Left cardiac atrium (tissue), 4 donors: ENCODE data around the gene RBM18. TPM values are rescaled to one million over a fixed set of nuclear protein-coding genes. Genes with fewer than 3 reads are reported as not detected.

Experiments
- ATAC-seq, 2 donors: fragments of 200-7000 bp; cut with Tn5 transposase; one replicate each; pipeline ENCODE4 v1.9.1; 2020; ENCODE audit warnings: mild to moderate bottlenecking in 2 of 2, moderate library complexity in 2 of 2
- DNase-seq: peaks from one replicate; pipeline ENCODE4 v3.0.0-alpha.2; 2020
- intact Hi-C, 2 donors: fragments of 100-400 bp; cut with DNase I; formaldehyde crosslinking; loops; one replicate each; pipeline versions ENCODE4 v1.14.1 to v1.15.1; 2022 to 2023
- total RNA-seq, 2 donors: library from RNA; stranded (reverse); fragmentation: NEBNext Ultra II Directional; extraction: Animal tissue kit (Norgen Biotek cat#: 25700); gene quantifications; one replicate each; pipeline ENCODE4 v1.2.1, GENCODE V29; 2021
- donor health status: DM: no; HTN: yes; CAD: no.
- donor health status: DM: no; HTN: yes; CAD: no; lungs with severe emphysema.
- donor health status: DM: yes; HTN: yes; CAD: no.
- donor health status: Dilated cardiomyopathy.

Gene RBM18
- total RNA-seq, 2 donors from 2014 or later = 30.3 to 32.5 TPM

DNA sequence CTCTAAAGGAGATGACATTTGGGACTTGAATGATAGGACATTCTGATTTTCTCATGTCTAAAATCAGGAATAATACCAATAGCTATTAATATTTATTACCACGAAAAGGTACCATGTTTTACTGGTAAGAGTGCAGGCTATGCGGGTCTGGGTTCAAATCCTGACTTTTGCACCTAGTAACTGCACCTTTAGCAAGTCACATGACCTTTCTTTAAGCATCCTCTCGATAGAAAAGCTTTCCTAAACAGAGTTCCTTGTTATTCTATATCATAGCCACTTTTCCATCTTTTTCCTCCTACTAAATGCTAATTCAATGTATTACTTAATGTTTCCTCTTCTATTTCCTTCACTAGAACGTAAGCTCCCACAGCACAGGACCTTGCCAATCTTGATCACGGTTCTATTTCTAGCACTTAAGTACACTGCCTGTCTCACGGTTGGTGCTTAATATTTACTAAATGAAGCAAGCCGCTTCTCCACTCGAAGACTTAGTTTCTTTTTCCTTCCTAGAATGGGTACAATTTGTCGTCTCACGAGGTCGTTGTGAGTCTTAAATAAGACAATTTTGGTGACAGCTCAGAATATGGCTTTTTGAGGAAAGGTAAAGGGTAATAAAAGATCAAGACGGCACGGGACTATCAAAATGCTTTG lies 816 bp downstream of the RBM18 start:
- no peak for DNase-seq
- intact Hi-C loops = loop anchor here in 1 of 2 donors (10.0 kb wide), 2 partner anchors 51 to 109 kb away; partner anchors contain the start of genes MORN5 and NDUFA8
- ATAC-seq = peak in 1 of 2 donors; percentile 22

DNA sequence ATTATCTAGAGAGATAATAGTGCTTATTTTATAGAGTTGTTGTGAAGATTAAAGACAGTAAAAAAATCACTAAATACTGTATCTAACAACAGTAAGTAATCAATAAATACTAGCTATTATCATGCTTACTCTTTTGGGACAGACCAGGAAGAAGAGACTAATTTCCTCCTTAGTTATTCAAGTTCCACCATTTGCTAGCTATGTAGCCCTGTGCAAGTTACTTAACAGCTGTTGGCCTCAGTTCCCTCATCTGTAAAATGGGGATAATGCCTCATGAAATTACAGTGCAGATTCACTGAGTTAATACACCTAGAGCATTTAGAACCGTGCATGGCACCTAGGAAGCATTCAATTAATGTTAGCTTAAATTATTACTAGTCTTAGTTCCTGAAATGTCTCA lies 2.6 kb downstream of the RBM18 start:
- intact Hi-C loops = loop anchor here in 1 of 2 donors (10.0 kb wide), 2 partner anchors 53 to 107 kb away; partner anchors contain the start of genes MORN5 and NDUFA8
- ATAC-seq = no peak
- DNase-seq = no peak

DNA sequence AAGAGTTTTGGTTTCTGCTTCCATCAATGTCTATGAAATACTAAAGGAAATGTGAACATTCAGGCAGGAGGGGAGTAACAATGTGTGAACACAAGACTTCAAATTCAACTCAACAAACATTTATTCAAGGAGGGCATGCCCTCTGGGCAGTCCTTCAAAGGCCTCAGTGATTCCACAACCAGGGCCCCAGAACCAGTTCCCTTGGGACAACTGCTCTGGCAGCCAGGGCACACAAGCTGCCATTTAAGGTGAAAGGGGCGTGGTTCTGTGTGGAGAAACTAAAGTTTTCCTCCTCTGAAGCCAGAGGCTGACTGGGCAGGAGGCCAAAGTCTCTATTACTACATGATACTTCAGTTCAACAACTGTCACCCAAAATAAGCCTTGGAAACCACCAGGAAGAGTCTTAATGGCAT lies 3.2 kb downstream of the RBM18 start:
- peak; percentile 88 for DNase-seq
- ATAC-seq = peak; percentile 13 to 17

GRCh38 chr9:122258886-122259415 lies 5.7 kb downstream of the RBM18 start:
- ATAC-seq (no peak), DNase-seq (no peak)
- intact Hi-C loops = loop anchor here in 1 of 2 donors (10.0 kb wide), 1 partner anchor 134 kb away; no protein-coding TSS in a partner anchor

More for the DNA sequence above, 3.2 kb downstream of the RBM18 start:
- intact Hi-C loops = loop anchor here in 1 of 2 donors (10.0 kb wide), 2 partner anchors 53 to 107 kb away; partner anchors contain the start of genes MORN5 and NDUFA8

GRCh38 chr9:122256206-122256605 lies 8.4 kb downstream of the RBM18 start:
- DNase-seq (no peak), ATAC-seq (no peak)
- intact Hi-C loops = loop anchor here in 1 of 2 donors (10.0 kb wide), 1 partner anchor 131 kb away; no protein-coding TSS in a partner anchor

DNA sequence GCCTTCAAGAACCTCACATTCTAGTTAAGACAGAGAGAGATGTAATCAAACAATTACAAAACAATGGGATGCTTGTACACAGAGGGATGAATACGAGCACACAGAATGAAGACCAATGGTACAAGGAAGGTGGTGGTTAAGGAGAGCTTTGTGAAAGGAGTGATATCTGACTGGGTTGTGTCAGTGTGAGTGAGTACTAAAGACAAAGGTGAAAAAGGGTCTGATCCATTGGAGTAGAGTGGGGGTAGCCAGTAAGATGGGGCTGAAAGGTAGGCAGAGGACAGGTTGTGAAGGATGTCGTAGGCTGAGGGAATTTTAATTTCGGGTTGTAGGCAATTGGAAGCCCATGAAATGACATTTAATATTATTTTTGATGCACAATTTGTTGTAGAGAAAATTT lies 9.9 kb downstream of the RBM18 start:
- ATAC-seq = no peak
- intact Hi-C loops = loop anchor here in 1 of 2 donors (10.0 kb wide), 1 partner anchor 130 kb away; no protein-coding TSS in a partner anchor
- no peak for DNase-seq

- intact Hi-C loops = loop anchor here in 1 of 2 donors (10.0 kb wide), 1 partner anchor 128 kb away; no protein-coding TSS in a partner anchor
- DNase-seq (no peak), ATAC-seq (peak; percentile 50 to 53)
These were observed 11.8 kb downstream of the RBM18 start for GRCh38 chr9:122252796-122253195.

DNA sequence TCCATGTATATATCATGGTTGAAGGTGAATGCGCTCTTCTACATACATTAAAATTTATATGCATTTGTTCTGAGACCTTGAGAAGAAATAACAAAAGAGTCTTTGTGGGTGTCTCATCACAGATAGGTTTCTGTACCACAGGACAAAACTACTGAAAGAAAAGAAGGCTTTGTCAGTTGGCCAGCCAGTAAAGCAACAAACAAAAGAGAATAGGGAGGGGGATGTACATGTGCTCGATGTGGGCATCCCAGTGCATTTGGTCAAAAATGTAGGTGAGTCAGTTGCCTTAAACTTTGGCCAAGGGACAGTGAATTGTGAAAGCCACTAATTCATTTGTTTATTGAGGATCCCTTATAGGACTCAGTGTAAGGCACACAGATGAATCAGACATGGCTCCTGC lies 13.3 kb downstream of the RBM18 start:
- intact Hi-C loops = loop anchor here in 1 of 2 donors (10.0 kb wide), 1 partner anchor 127 kb away; no protein-coding TSS in a partner anchor
- DNase-seq = no peak
- no peak for ATAC-seq

DNA sequence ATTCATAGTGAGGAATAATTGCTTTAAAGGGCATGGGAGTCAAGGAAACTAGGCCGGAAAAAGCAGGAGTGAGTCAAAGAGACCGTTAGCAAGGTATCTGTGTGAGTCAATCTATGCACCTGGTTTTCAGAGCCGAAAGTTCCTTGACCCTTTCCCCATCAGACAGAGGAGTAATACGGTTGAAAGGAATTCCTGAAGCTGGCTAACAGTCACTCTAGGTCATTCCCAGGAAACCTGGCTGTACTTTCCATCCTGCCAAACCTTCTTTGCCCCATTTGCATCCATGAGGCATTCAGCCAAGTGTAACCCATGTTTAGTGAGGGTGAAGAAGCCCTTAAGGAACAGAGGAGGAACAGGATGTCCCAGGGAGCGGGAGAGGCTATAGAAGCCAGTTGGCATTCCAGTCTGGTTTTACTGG lies 16.2 kb downstream of the RBM18 start:
- DNase-seq = no peak
- no peak for ATAC-seq

DNA sequence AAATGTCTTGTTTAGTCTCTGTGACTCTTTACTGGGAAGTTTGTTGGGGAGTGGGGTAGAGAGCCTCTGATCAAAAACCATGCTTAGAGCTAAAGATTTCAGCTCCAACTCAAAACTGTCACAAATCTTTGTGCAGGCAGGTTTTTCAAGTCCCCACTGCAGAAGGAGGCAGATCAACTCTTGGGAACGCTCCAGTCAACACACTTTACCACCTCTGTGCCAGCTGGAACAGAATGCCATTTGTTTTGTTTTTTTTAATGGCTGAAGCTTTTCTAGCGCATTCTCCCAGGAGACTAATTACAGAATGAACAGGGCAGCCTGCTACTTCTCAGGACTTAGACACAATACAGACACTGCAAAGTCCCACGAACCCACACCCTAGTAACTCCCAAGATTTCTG lies 18.0 kb downstream of the RBM18 start:
- ATAC-seq = no peak
- intact Hi-C loops = no loop called here
- no peak for DNase-seq

More for the DNA sequence above, 16.2 kb downstream of the RBM18 start:
- intact Hi-C loops = no loop called here

GRCh38 chr9:122244349-122244748 lies 20.3 kb downstream of the RBM18 start:
- no peak for DNase-seq
- intact Hi-C loops = no loop called here
- ATAC-seq = no peak

- no peak for DNase-seq
- intact Hi-C loops = no loop called here
- peak; percentile 49 to 57 for ATAC-seq
These were observed 24.9 kb downstream of the RBM18 start for GRCh38 chr9:122239722-122240121.

- ATAC-seq = no peak
- DNase-seq = no peak
- intact Hi-C loops = no loop called here
These were observed 28.0 kb downstream of the RBM18 start for GRCh38 chr9:122236681-122237080.

DNA sequence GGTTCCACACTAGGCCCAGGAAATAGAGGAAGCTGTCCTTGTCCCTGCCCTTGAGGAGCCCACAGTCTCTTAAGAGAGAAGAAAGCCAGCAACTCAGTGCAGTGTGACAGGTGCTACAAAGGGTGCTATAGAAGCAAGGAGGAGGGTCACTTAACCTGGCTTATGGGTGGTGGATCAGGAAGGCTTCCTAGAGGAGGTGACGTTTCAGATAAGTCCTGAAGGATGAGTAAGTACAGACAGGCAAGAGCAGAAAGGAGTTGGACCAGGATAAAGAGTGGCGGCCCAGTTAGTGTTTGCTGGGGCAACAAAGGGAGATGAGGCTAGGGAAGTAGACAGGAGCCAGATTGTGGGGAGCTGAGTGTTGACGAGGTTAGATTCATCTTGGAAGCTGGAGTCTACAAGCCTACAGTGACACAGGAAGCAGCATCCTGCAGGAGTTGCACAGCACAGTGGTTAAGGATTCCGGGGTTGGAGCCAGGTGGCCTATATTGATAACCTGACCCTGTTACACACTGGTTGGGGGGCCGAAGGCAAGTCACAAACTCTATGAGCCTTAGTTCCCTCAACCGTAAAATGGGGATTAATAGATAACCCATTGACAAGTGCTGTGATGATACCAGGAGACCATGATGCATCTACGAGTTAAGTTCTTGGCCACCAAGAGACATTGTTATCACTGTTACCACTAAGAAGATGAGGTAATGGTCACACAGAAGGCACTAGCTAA lies 30.5 kb downstream of the RBM18 start:
- ATAC-seq (no peak), DNase-seq (no peak)
- intact Hi-C loops = no loop called here

GRCh38 chr9:122232796-122233306 lies 31.8 kb downstream of the RBM18 start:
- ATAC-seq = no peak
- no peak for DNase-seq
- intact Hi-C loops = no loop called here

- DNase-seq (no peak), ATAC-seq (no peak)
- intact Hi-C loops = no loop called here
These were observed 35.2 kb downstream of the RBM18 start for GRCh38 chr9:122229485-122229837.

GRCh38 chr9:122228568-122229484 lies 35.8 kb downstream of the RBM18 start, which contains the start of gene LHX6:
Gene LHX6, minus strand, starts transcription at chr9:122228957. Its CDS starts 217 bp downstream, at chr9:122228740.
- DNase-seq = no peak
- ATAC-seq = peak; percentile 24 to 62
- intact Hi-C loops = no loop called here

GRCh38 chr9:122228191-122228567 lies 36.5 kb downstream of the RBM18 start:
- ATAC-seq = no peak
- no peak for DNase-seq
- intact Hi-C loops = no loop called here

DNA sequence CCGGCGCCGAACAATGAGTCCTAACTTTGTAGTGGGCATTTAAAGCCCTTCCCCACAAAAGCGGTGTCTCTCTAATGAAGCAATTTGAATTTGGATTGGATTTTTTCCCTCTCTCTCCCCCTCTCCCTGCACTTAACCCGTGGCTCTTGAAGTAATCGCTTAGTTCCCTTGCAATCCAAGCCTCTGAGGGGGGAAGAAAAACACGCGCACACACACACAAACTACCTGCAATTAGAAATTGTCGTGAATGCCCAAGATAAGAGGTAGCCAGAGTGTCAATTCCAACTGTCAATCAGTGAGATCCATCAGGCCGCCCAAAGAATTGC lies 37.1 kb downstream of the RBM18 start:
- no peak for DNase-seq
- ATAC-seq = no peak
- intact Hi-C loops = no loop called here
